IMR-90 (cell line): ENCODE measurements around the gene FGFBP2. TPM values are rescaled to one million over a fixed set of nuclear protein-coding genes. Genes with fewer than 3 reads are reported as not detected.
A peak's percentile ranks its signal among the peaks of the same experiment; 100 is the strongest.

Experiments
- ATAC-seq: fragments of 200-7000 bp; cut with Tn5 transposase; 2 replicates; pipeline ENCODE4 v1.9.1; 2020; ENCODE audit warnings: low read depth, mild to moderate bottlenecking, moderate library complexity
- BruUV-seq: library from RNA; stranded (reverse); fragments of 400-500 nt; replicated peaks from 2 replicates; lab custom pipeline; 2021; lab: Mats Ljungman, UMichigan
- CTCF ChIA-PET: fragments of 300-600 bp; formaldehyde crosslinking; extraction: SDS; loops from one replicate; lab custom pipeline; 2021; ENCODE audit warnings: antibody characterized with exemption; lab: Yijun Ruan, JAX
- POLR2A ChIA-PET: fragments of 300-600 bp; sonication (Branson Sonifier 250); formaldehyde crosslinking; loops from one replicate; lab custom pipeline; 2022; ENCODE audit warnings: antibody characterized with exemption; ENCODE audit not compliant: unreplicated experiment; lab: Charles Lee
- DNase-seq: peaks from one replicate; pipeline ENCODE4 v3.0.0; 2013
- H2AFZ ChIP-seq: replicated peaks from 2 replicates; pipeline ENCODE3; 2013; ENCODE audit warnings: low read length, mild to moderate bottlenecking; ENCODE audit not compliant: poor library complexity
- H2AK5ac ChIP-seq: 2 replicates; pipeline ENCODE4 v1.6.1; 2013; ENCODE audit warnings: low read depth, low read length, inconsistent platforms
- H2AK9ac ChIP-seq: replicated peaks from 2 replicates; pipeline ENCODE3; 2013; ENCODE audit warnings: mild to moderate bottlenecking, low read depth, low read length, moderate library complexity; ENCODE audit not compliant: poor library complexity
- H2BK120ac ChIP-seq: 2 replicates; pipeline ENCODE4 v1.6.1; 2013; ENCODE audit warnings: low read depth, low read length, inconsistent platforms
- H2BK15ac ChIP-seq: 3 replicates; pipeline ENCODE4 v1.6.1; 2013; ENCODE audit warnings: low read depth, low read length, inconsistent platforms
- H2BK20ac ChIP-seq: 2 replicates; pipeline ENCODE4 v1.6.1; 2013; ENCODE audit warnings: low read depth, mild to moderate bottlenecking, inconsistent platforms, low read length, moderate library complexity
- H2BK5ac ChIP-seq: 2 replicates; pipeline ENCODE4 v1.6.1; 2013; ENCODE audit warnings: mild to moderate bottlenecking, low read depth, low read length, inconsistent platforms; ENCODE audit not compliant: poor library complexity, severe bottlenecking
- H3K14ac ChIP-seq: replicated peaks from 2 replicates; pipeline ENCODE4 v1.6.1; 2013; ENCODE audit warnings: low read depth, low read length, inconsistent platforms
- H3K18ac ChIP-seq: 2 replicates; pipeline ENCODE4 v1.6.1; 2013; ENCODE audit warnings: low read depth, low read length, control low read depth
- H3K23ac ChIP-seq: 2 replicates; pipeline ENCODE4 v1.6.1; 2013; ENCODE audit warnings: low read depth, low read length, inconsistent platforms
- H3K27ac ChIP-seq: 2 replicates; pipeline ENCODE4 v1.5.1; 2013; ENCODE audit warnings: mild to moderate bottlenecking, control low read depth, low read length; ENCODE audit not compliant: insufficient read depth
- H3K27me3 ChIP-seq: 2 replicates; pipeline ENCODE4 v1.6.1; 2013; ENCODE audit warnings: low read length; ENCODE audit not compliant: control insufficient read depth, insufficient read depth
- H3K36me3 ChIP-seq: 2 replicates; pipeline ENCODE4 v1.6.1; 2013; ENCODE audit warnings: low read length, mixed read lengths; ENCODE audit not compliant: control insufficient read depth, insufficient read depth
- H3K4ac ChIP-seq: 2 replicates; pipeline ENCODE4 v1.6.1; 2013; ENCODE audit warnings: low read depth, low read length, inconsistent platforms
- H3K4me1 ChIP-seq: 2 replicates; pipeline ENCODE4 v1.6.1; 2013; ENCODE audit warnings: low read length, mixed read lengths; ENCODE audit not compliant: control insufficient read depth, insufficient read depth
- H3K4me2 ChIP-seq: 2 replicates; pipeline ENCODE4 v1.6.1; 2013; ENCODE audit warnings: low read depth, mild to moderate bottlenecking, control low read depth, low read length, moderate library complexity
- H3K4me3 ChIP-seq: 2 replicates; pipeline ENCODE4 v1.5.1; 2013; ENCODE audit warnings: low read depth, mild to moderate bottlenecking, control low read depth, low read length, moderate library complexity; ENCODE audit not compliant: insufficient read depth
- H3K56ac ChIP-seq: 2 replicates; pipeline ENCODE4 v1.6.1; 2013; ENCODE audit warnings: low read length, inconsistent platforms; ENCODE audit not compliant: insufficient read depth; ENCODE audit errors: extremely low read depth
- H3K79me1 ChIP-seq, 2 experiments: 2 replicates each; pipeline ENCODE4 v1.6.1; 2013; ENCODE audit warnings: low read length in 2 of 2, inconsistent platforms in 1 of 2, low read depth in 1 of 2
- H3K9ac ChIP-seq: 2 replicates; pipeline ENCODE4 v1.6.1; 2013; ENCODE audit warnings: low read depth, low read length, control low read depth
- H3K9me1 ChIP-seq: 2 replicates; pipeline ENCODE4 v1.6.1; 2013; ENCODE audit warnings: low read length, inconsistent platforms; ENCODE audit not compliant: insufficient read depth
- H3K9me3 ChIP-seq: 2 replicates; pipeline ENCODE4 v1.6.1; 2013; ENCODE audit warnings: low read length; ENCODE audit not compliant: control insufficient read depth, insufficient read depth
- H4K20me1 ChIP-seq: 2 replicates; pipeline ENCODE4 v1.6.1; 2013; ENCODE audit warnings: low read length, inconsistent platforms; ENCODE audit not compliant: insufficient read depth
- H4K5ac ChIP-seq: 2 replicates; pipeline ENCODE4 v1.6.1; 2013; ENCODE audit warnings: mild to moderate bottlenecking, low read depth, low read length, control low read depth
- H4K8ac ChIP-seq, 2 experiments: 2 replicates each; pipeline ENCODE4 v1.6.1; 2013; ENCODE audit warnings: low read depth in 2 of 2, low read length in 2 of 2, control low read depth in 1 of 2, inconsistent platforms in 1 of 2
- H4K91ac ChIP-seq: 2 replicates; pipeline ENCODE4 v1.6.1; 2013; ENCODE audit warnings: low read depth, low read length, inconsistent platforms; ENCODE audit not compliant: insufficient read depth
- BHLHE40 ChIP-seq: fragments of 150-350 bp; IDR thresholded peaks from 2 replicates; pipeline ENCODE4 v1.6.1; 2016; ENCODE audit warnings: mild to moderate bottlenecking, low read depth, low read length
- ELK1 ChIP-seq: fragments of 150-350 bp; IDR thresholded peaks from 2 replicates; pipeline ENCODE4 v1.6.1; 2016; ENCODE audit warnings: low read depth, mild to moderate bottlenecking, low read length, moderate library complexity, borderline replicate concordance
- MXI1 ChIP-seq: IDR thresholded peaks from 2 replicates; pipeline ENCODE4 v1.6.1; 2012; ENCODE audit warnings: low read depth, mild to moderate bottlenecking, low read length, moderate library complexity, borderline replicate concordance
- RAD21 ChIP-seq: IDR thresholded peaks from 2 replicates; pipeline ENCODE4 v1.6.1; 2012; ENCODE audit warnings: low read length, improper control_type of control experiment
- SMC3 ChIP-seq: fragments of 150-350 bp; IDR thresholded peaks from 2 replicates; pipeline ENCODE4 v1.6.1; 2016; ENCODE audit warnings: low read depth, mild to moderate bottlenecking, antibody characterized with exemption, low read length, moderate library complexity
- USF2 ChIP-seq: fragments of 150-350 bp; IDR thresholded peaks from 2 replicates; pipeline ENCODE4 v1.6.1; 2017; ENCODE audit warnings: mild to moderate bottlenecking, antibody characterized with exemption, low read length, low read depth
- WGBS, 2 experiments: methylation state at CpG; one replicate each; pipeline versions ENCODE4 v1.1.5 to v1.1.7; 2013; ENCODE audit warnings: missing lambda C conversion rate in 2 of 2; ENCODE audit not compliant: insufficient read length in 1 of 2; ENCODE audit errors: extremely low coverage in 2 of 2; 5-methylcytosine and 5-hydroxymethylcytosine counted together
- dilution Hi-C: fragments of 300-500 bp; cut with HindIII; formaldehyde crosslinking; loops from one replicate; pipeline ENCODE4 v1.14.3; 2018; ENCODE audit warnings: low sequenced_read_pairs; ENCODE audit not compliant: unreplicated experiment
- in situ Hi-C: fragments of 300-500 bp; cut with MboI; formaldehyde crosslinking; loops from 3 replicates; pipeline ENCODE4 v1.14.3; 2019; ENCODE audit warnings: low sequenced_read_pairs, inconsistent platforms, mixed read lengths
- intact Hi-C: fragments of 100-400 bp; cut with micrococcal nuclease; formaldehyde crosslinking; loops from 2 replicates; pipeline ENCODE4 v1.10.0; 2022
- polyA plus RNA-seq, 3 experiments: library from polyadenylated mRNA; depleted of rRNA; stranded (reverse); fragments of >200 nt; gene quantifications; 2 replicates each; pipeline ENCODE4 v1.2.3, GENCODE V29; 2012; ENCODE audit warnings: low replicate concordance in 1 of 3
- total RNA-seq: library from RNA; depleted of rRNA; stranded (reverse); fragments of >200 nt; gene quantifications from 2 replicates; pipeline ENCODE4 v1.2.3, GENCODE V29; 2012

FGFBP2 gene
- total and polyA plus RNA-seq, 2 of the 4 experiments (the other 2 are of a cell fraction), result not detected

- intact Hi-C loops (no loop called here), in situ Hi-C loops (loop anchor here (5.0 kb wide), 1 partner anchor 189 kb away; no protein-coding TSS in a partner anchor), dilution Hi-C loops (no loop called here)
- TF ChIP-seq BHLHE40 (no peak), ELK1 (no peak), SMC3 (no peak), MXI1 (no peak), RAD21 (no peak), USF2 (no peak)
- Histone ChIP-seq H3K36me3 (no peaks in the 10 kb centered on the region), H3K27me3 (peaks cover 17% of the 10 kb centered on the region), H3K18ac (no peak overlapping the region), H3K14ac (no peak overlapping the region), H3K27ac (no peak overlapping the region), H2BK15ac (no peak overlapping the region), H3K79me1 (no peaks in the 10 kb centered on the region), H3K9me3 (no peaks in the 10 kb centered on the region), H2BK5ac (no peak overlapping the region), H4K91ac (no peak overlapping the region), H3K9me1 (no peaks in the 10 kb centered on the region), H3K4me2 (no peak overlapping the region; the same call in 1 of the 2 replicates), H3K56ac (no peak overlapping the region), H2AK5ac (no peak overlapping the region), H3K4me3 (no peak overlapping the region), H3K4ac (no peak overlapping the region), H2BK120ac (no peak overlapping the region), H3K4me1 (no peaks in the 10 kb centered on the region), H2BK20ac (no peak overlapping the region), H2AFZ (no peak overlapping the region), H4K8ac (no peak overlapping the region), H4K5ac (no peak overlapping the region), H3K9ac (no peak overlapping the region), H3K23ac (no peak overlapping the region), H2AK9ac (no peak overlapping the region), H4K20me1 (no peaks in the 10 kb centered on the region)
- no CpG with 5 or more reads among the region's 4 CpGs for WGBS, 2 experiments
- ATAC-seq (no peak), DNase-seq (peak; percentile 13)
- ChIA-PET POLR2A (no interaction called here), CTCF (interaction anchor here (1.3 kb wide), 2 partner anchors 114 to 191 kb away, joined by 3 read pairs; no protein-coding TSS in a partner anchor)
- BruUV-seq, result no TSS peak
Observed at GRCh38 chr4:15996773-15997172, 33.8 kb upstream of the FGFBP2 start.
